Left lung (tissue), 10 donors: ENCODE measurements around the gene ORAI3. TPM values are rescaled to one million over a fixed set of nuclear protein-coding genes. Genes with fewer than 3 reads are reported as not detected.
A peak's percentile ranks its signal among the peaks of the same experiment; 100 is the strongest.

Experiments used
- ATAC-seq: fragments of 200-7000 bp; cut with Tn5 transposase; one replicate; pipeline ENCODE4 v1.9.1; 2020; ENCODE audit warnings: moderate library complexity
- DNase-seq, 4 donors: peaks; one replicate each; pipeline ENCODE4 v3.0.0-alpha.2; 2013 to 2020
- H3K27ac ChIP-seq, 2 donors: fragments of 200-600 bp; sonication (generic) in 1 of 2; one replicate each; pipeline versions ENCODE4 v1.5.0 to v1.8.0; 2020 to 2021
- H3K27me3 ChIP-seq, 2 donors: fragments of 200-600 bp; sonication (generic) in 1 of 2; one replicate each; pipeline versions ENCODE4 v1.5.0 to v1.8.0; 2020 to 2021
- H3K36me3 ChIP-seq, 2 donors: fragments of 200-600 bp; sonication (generic) in 1 of 2; one replicate each; pipeline versions ENCODE4 v1.5.0 to v1.8.0; 2020 to 2021
- H3K4me1 ChIP-seq, 2 donors: fragments of 200-600 bp; one replicate each; pipeline ENCODE4 v1.8.0; 2021
- H3K4me3 ChIP-seq, 2 donors: fragments of 200-600 bp; sonication (generic) in 1 of 2; one replicate each; pipeline versions ENCODE4 v1.5.0 to v1.8.0; 2020 to 2021; ENCODE audit warnings: mild to moderate bottlenecking in 1 of 2
- H3K9me3 ChIP-seq, 2 donors: fragments of 200-600 bp; sonication (generic) in 1 of 2; one replicate each; pipeline versions ENCODE4 v1.5.0 to v1.8.0; 2020 to 2021
- intact Hi-C, 2 donors: fragments of 100-400 bp; cut with DNase I; formaldehyde crosslinking; loops; one replicate each; pipeline versions ENCODE4 v1.11.2 to v1.14.2; 2022
- polyA plus RNA-seq, 6 donors: library from polyadenylated mRNA; unstranded; fragments of 120-200 nt; gene quantifications; one replicate each; pipeline ENCODE4 v1.2.1, GENCODE V29; 2013; ENCODE audit not compliant: insufficient read length in 6 of 6
- total RNA-seq, 2 donors: library from RNA; stranded (reverse); fragmentation: NEBNext Ultra II Directional; extraction: Animal tissue kit (Norgen Biotek cat#: 25700); gene quantifications; one replicate each; pipeline ENCODE4 v1.2.1, GENCODE V29; 2021
- TF ChIP-seq, protein P1 (sequence below), 2 donors: fragments of 200-600 bp; sonication (generic) in 1 of 2; IDR thresholded peaks; one replicate each; pipeline versions ENCODE4 v1.5.0 to v1.8.0; 2021; ENCODE audit warnings: antibody characterized with exemption in 2 of 2
- donor health status: DM: no; HTN: yes; CAD: no.
- donor health status: DM: no; HTN: no; CAD: no.

The ORAI3 gene
- total and polyA plus RNA-seq, 8 donors, result 16.9 to 23.2 (median 18.9) TPM

- intact Hi-C loops, result no loop called here
- H3K9me3 ChIP-seq, result no peaks in the 10 kb centered on the region
- H3K27me3 ChIP-seq, result no peaks in the 10 kb centered on the region
- H3K4me1 ChIP-seq, result peaks cover 2 to 21% of the 10 kb centered on the region in 2 donors
- peaks cover 0 to 38% of the 10 kb centered on the region in 2 donors for H3K36me3 ChIP-seq
- ATAC-seq (no peak), DNase-seq (peak in 1 of 4 donors; percentile 84)
- TF ChIP-seq, protein P1, sequence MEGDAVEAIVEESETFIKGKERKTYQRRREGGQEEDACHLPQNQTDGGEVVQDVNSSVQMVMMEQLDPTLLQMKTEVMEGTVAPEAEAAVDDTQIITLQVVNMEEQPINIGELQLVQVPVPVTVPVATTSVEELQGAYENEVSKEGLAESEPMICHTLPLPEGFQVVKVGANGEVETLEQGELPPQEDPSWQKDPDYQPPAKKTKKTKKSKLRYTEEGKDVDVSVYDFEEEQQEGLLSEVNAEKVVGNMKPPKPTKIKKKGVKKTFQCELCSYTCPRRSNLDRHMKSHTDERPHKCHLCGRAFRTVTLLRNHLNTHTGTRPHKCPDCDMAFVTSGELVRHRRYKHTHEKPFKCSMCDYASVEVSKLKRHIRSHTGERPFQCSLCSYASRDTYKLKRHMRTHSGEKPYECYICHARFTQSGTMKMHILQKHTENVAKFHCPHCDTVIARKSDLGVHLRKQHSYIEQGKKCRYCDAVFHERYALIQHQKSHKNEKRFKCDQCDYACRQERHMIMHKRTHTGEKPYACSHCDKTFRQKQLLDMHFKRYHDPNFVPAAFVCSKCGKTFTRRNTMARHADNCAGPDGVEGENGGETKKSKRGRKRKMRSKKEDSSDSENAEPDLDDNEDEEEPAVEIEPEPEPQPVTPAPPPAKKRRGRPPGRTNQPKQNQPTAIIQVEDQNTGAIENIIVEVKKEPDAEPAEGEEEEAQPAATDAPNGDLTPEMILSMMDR (IDR thresholded peaks at IDR 0.05), result no peak
- no peak overlapping the region for H3K4me3 ChIP-seq
- H3K27ac ChIP-seq, result no peak overlapping the region
Measured at GRCh38 chr16:30925632-30925987, 23.3 kb upstream of the ORAI3 start.

GRCh38 chr16:30925995-30926811 is 22.7 kb upstream of the ORAI3 start:
- Histone ChIP-seq H3K27me3 (no peaks in the 10 kb centered on the region), H3K27ac (no peak overlapping the region), H3K9me3 (no peaks in the 10 kb centered on the region), H3K4me3 (no peak overlapping the region), H3K4me1 (peaks cover 2 to 21% of the 10 kb centered on the region in 2 donors), H3K36me3 (peaks cover 0 to 44% of the 10 kb centered on the region in 2 donors)
- no peak for DNase-seq
- TF ChIP-seq, protein P1 (IDR thresholded peaks at IDR 0.05), result no peak
- no peak for ATAC-seq
- intact Hi-C loops, result no loop called here

DNA sequence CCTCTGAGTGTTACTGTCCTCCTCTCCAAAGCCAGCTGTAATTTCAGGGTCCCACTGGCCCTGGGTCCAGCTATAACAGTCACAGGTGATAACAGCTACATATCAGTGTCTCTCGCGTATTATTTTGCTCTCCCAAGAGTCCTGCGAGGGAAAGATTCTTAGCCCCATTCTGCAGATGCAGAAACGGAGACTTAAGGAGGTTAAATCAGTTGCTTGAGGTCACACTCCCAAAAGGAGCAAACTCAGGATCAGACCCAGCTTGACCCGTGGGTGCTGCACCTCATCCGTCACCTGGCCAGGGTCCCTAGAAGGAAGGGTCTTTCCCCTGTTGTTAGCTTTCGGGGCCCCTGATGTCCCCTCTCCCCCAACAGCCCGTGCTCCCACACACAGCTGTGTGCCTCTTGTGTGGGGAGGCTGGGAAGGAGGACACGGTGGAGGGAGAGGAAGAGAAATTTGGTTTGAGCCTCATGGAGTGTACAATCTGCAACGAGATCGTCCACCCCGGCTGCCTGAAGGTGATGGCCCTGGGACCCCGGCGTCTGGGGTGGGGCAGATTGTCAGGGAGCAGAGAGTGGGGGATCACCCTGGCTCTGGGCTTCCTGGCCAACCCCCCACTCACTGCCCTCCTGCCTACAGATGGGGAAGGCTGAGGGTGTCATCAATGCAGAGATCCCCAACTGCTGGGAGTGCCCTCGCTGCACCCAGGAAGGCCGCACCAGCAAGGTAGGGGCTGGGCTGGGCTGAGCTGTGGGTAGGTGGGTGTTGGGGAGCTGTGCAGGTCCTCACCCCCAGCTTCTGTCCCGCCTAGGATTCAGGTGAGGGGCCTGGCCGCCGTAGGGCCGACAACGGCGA is 21.7 kb upstream of the ORAI3 start:
- H3K27me3 ChIP-seq, result no peaks in the 10 kb centered on the region
- ATAC-seq (no peak), DNase-seq (peak in 1 of 4 donors; percentile 36)
- TF ChIP-seq, protein P1 (IDR thresholded peaks at IDR 0.05), result no peak
- no peak overlapping the region for H3K4me3 ChIP-seq
- H3K9me3 ChIP-seq, result no peaks in the 10 kb centered on the region
- H3K4me1 ChIP-seq, result peaks cover 2 to 14% of the 10 kb centered on the region in 2 donors
- intact Hi-C loops, result no loop called here
- H3K36me3 ChIP-seq, result peaks cover 0 to 53% of the 10 kb centered on the region in 2 donors
- no peak overlapping the region for H3K27ac ChIP-seq

DNA sequence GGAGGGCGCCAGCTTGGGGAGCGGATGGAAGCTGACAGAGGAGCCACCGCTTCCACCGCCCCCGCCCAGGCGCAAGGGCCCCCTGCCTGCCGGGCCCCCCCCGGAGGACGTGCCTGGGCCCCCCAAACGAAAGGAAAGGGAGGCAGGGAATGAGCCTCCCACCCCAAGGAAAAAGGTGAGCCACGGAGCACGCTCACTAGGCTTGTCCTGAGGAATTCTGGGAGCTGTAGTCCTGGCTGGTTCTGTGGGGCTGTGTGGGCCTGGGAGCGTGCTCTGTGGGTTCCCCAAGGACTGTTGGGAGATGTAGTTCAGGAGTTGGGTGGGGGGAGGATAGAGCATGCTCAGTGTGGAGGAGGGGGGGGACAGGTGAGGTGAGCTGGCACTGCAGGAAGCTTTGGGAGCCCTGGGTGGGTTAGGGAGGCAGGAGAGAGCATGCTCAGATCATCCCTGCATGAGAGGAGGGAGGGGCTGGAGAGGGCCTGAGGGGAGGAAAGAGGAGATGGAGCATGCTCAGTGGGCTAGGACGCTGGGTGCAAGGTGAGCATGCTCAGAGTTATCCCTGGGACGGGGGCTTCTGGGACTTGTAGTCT is 21.0 kb upstream of the ORAI3 start:
- Histone ChIP-seq H3K36me3 (peaks cover 0 to 61% of the 10 kb centered on the region in 2 donors), H3K27me3 (no peaks in the 10 kb centered on the region), H3K27ac (no peak overlapping the region), H3K4me3 (no peak overlapping the region), H3K4me1 (peaks cover 2 to 14% of the 10 kb centered on the region in 2 donors), H3K9me3 (no peaks in the 10 kb centered on the region)
- intact Hi-C loops, result no loop called here
- DNase-seq (peak in 3 of 4 donors; percentile 31 to 77 (median 35)), ATAC-seq (no peak)
- TF ChIP-seq, protein P1 (IDR thresholded peaks at IDR 0.05), result no peak
